Suprapubic skin (tissue), 4 donors: ENCODE data around the gene ACOT11. TPM values are rescaled to one million over a fixed set of nuclear protein-coding genes. Genes with fewer than 3 reads are reported as not detected.

Experiments used
- DNase-seq, 2 donors: peaks; one replicate each; pipeline ENCODE4 v3.0.0-alpha.2; 2019; ENCODE audit warnings: low spot score in 2 of 2
- H3K27ac ChIP-seq: fragments of 200-600 bp; sonication (generic); one replicate; pipeline ENCODE4 v1.5.1; 2019
- H3K27me3 ChIP-seq: fragments of 200-600 bp; sonication (generic); one replicate; pipeline ENCODE4 v1.5.1; 2019
- H3K36me3 ChIP-seq: fragments of 200-600 bp; sonication (generic); one replicate; pipeline ENCODE4 v1.5.1; 2019
- H3K4me1 ChIP-seq: fragments of 200-600 bp; sonication (generic); one replicate; pipeline ENCODE4 v1.5.1; 2019
- H3K4me3 ChIP-seq: fragments of 200-600 bp; sonication (generic); one replicate; pipeline ENCODE4 v1.5.1; 2019; ENCODE audit warnings: mild to moderate bottlenecking
- H3K9me3 ChIP-seq: fragments of 200-600 bp; sonication (generic); one replicate; pipeline ENCODE4 v1.5.1; 2019
- CTCF ChIP-seq, 2 donors: fragments of 200-600 bp in 1 of 2; fragments of 450-650 bp in 1 of 2; sonication (generic) in 1 of 2; IDR thresholded peaks; one replicate each; pipeline ENCODE4 v1.5.1; 2016 to 2019; ENCODE audit warnings: antibody characterized with exemption in 2 of 2, mild to moderate bottlenecking in 1 of 2, moderate library complexity in 1 of 2
- EP300 ChIP-seq: sonication (generic); formaldehyde crosslinking; IDR thresholded peaks from one replicate; pipeline ENCODE4 v1.6.1; 2017; ENCODE audit warnings: antibody characterized with exemption
- POLR2A ChIP-seq, 2 donors: fragments of 450-650 bp; IDR thresholded peaks; one replicate each; pipeline ENCODE4 v1.6.1; 2017; ENCODE audit warnings: antibody characterized with exemption in 2 of 2, mild to moderate bottlenecking in 2 of 2, moderate library complexity in 2 of 2
- POLR2AphosphoS5 ChIP-seq, 3 donors: sonication (generic); formaldehyde crosslinking; IDR thresholded peaks; one replicate each; pipeline ENCODE4 v1.6.1; 2017; ENCODE audit warnings: antibody characterized with exemption in 3 of 3
- WGBS: methylation state at CpG from one replicate; pipeline ENCODE4 v1.1.5; 2018; 5-methylcytosine and 5-hydroxymethylcytosine counted together
- total RNA-seq, 4 donors: library from RNA; depleted of rRNA; stranded (reverse); fragments of >200 nt; gene quantifications; one replicate each; pipeline ENCODE4 v1.1.0, GENCODE V29; 2016

Gene ACOT11
- total RNA-seq, 4 donors from 2014 or later = 4.7 to 8.5 (median 6.9) TPM

DNA sequence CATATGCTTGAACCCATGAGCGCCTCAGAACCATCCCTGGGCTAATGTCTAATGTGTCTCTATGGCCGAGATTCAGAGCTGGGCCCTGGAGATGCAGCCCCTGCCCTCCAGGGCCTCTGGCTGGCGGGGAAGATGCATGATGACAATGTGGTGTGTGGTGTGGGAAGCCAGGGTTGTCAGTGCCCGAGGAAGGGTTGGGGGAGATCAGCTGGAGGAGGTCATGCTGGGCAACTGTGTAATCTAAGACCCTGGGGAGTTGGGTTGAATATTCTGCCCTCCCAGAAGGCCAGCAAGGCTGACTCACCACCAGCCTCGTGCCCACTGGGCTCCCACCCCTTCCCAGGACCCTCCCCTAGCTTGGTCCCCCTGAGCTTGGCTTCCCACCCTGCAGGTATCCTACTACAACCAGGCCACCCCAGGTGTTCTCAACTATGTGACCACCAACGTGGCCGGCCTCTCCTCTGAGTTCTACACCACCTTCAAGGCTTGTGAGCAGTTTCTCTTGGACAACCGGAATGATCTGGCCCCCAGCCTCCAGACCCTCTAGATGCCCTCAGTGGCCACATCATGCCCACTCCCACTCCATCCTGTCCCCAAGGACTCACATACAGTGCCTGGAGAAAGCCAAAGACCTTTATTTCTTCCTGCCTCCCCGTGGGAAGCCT lies 60.7 kb downstream of the ACOT11 start:
- peak in 1 of 2 donors; percentile 52 for DNase-seq
- no peak overlapping the region for H3K27ac ChIP-seq
- WGBS = 92% methylated on average over 8 of the region's 9 CpGs
- no peaks in the 10 kb centered on the region for H3K9me3 ChIP-seq
- no peaks in the 10 kb centered on the region for H3K4me1 ChIP-seq
- H3K27me3 ChIP-seq = no peaks in the 10 kb centered on the region
- no peak overlapping the region for H3K4me3 ChIP-seq
- H3K36me3 ChIP-seq = no peaks in the 10 kb centered on the region
- TF ChIP-seq EP300 = no peak

DNA sequence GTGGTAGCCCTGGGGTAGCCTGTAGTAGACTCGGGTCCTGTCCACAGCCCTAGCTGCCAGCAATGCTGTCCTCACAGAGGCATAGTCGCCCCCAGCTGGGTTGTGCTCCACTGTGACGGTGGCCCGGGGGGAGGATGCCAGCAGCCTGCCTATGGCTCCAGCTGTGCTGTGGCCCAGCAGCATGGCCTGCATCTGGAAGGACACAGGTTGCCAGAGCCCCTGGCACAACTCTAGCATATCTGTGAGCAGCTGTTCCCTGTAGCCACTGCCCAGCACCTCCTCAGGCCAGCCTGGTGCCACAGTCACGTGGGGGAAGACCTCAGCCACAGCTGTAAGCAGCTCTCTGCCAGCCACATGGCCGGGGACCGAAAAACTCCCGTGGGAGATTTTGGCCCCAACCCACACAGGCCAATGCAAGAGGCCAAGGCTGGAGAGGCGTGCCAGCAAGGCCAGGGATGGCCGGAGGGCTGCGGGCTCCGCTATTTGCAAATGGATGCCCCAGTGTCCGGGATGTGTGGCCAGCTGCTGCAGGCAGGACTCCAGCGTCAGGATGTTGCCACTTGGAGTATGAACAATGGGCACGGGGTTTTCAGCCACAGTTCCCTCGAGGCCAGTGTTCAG lies 61.4 kb downstream of the ACOT11 start:
- no peaks in the 10 kb centered on the region for H3K36me3 ChIP-seq
- 62% methylated on average over 4 of the region's 16 CpGs for WGBS
- H3K9me3 ChIP-seq = no peaks in the 10 kb centered on the region
- H3K4me1 ChIP-seq = no peaks in the 10 kb centered on the region
- DNase-seq = peak in 1 of 2 donors; percentile 54
- no peak overlapping the region for H3K4me3 ChIP-seq
- TF ChIP-seq POLR2AphosphoS5 (IDR thresholded peaks at IDR 0.05) (no peak), EP300 (no peak), POLR2A (IDR thresholded peaks at IDR 0.05) (no peak), CTCF (IDR thresholded peaks at IDR 0.05) (no peak)
- no peak overlapping the region for H3K27ac ChIP-seq
- H3K27me3 ChIP-seq = no peaks in the 10 kb centered on the region

GRCh38 chr1:54610048-54610447 lies 62.0 kb downstream of the ACOT11 start:
- H3K4me1 ChIP-seq = no peaks in the 10 kb centered on the region
- no peaks in the 10 kb centered on the region for H3K9me3 ChIP-seq
- H3K4me3 ChIP-seq = no peak overlapping the region
- 90% methylated on average over 3 of the region's 6 CpGs for WGBS
- peak in 1 of 2 donors; percentile 37 for DNase-seq
- TF ChIP-seq POLR2AphosphoS5 (IDR thresholded peaks at IDR 0.05) (no peak), CTCF (IDR thresholded peaks at IDR 0.05) (no peak), POLR2A (IDR thresholded peaks at IDR 0.05) (no peak), EP300 (no peak)
- H3K27me3 ChIP-seq = no peaks in the 10 kb centered on the region
- H3K27ac ChIP-seq = no peak overlapping the region
- no peaks in the 10 kb centered on the region for H3K36me3 ChIP-seq

GRCh38 chr1:54610601-54611580 lies 62.9 kb downstream of the ACOT11 start:
- H3K4me1 ChIP-seq = peaks cover 4% of the 10 kb centered on the region
- H3K36me3 ChIP-seq = no peaks in the 10 kb centered on the region
- H3K4me3 ChIP-seq = no peak overlapping the region
- no peaks in the 10 kb centered on the region for H3K27me3 ChIP-seq
- DNase-seq = peak in 1 of 2 donors; percentile 30
- TF ChIP-seq EP300 (no peak), POLR2AphosphoS5 (IDR thresholded peaks at IDR 0.05) (no peak), CTCF (IDR thresholded peaks at IDR 0.05) (no peak), POLR2A (IDR thresholded peaks at IDR 0.05) (no peak)
- WGBS = 97% methylated on average over 16 of the region's 18 CpGs
- H3K27ac ChIP-seq = no peak overlapping the region
- H3K9me3 ChIP-seq = no peaks in the 10 kb centered on the region

GRCh38 chr1:54611621-54612020 lies 63.6 kb downstream of the ACOT11 start:
- Histone ChIP-seq H3K9me3 (no peaks in the 10 kb centered on the region), H3K4me1 (peaks cover 4% of the 10 kb centered on the region), H3K27me3 (no peaks in the 10 kb centered on the region), H3K4me3 (no peak overlapping the region), H3K36me3 (no peaks in the 10 kb centered on the region), H3K27ac (no peak overlapping the region)
- WGBS = 87% methylated on average over 8 of the region's 8 CpGs
- peak in 1 of 2 donors; percentile 44 for DNase-seq
- TF ChIP-seq POLR2AphosphoS5 (IDR thresholded peaks at IDR 0.05) (no peak), EP300 (no peak), POLR2A (IDR thresholded peaks at IDR 0.05) (no peak), CTCF (IDR thresholded peaks at IDR 0.05) (no peak)
